Measurements from ENCODE around the gene ENSA.
A peak's percentile ranks its signal among the peaks of the same experiment; 100 is the strongest.
"Not testable (repeated sequence)": the region's sequence is repeated elsewhere in the genome, so short reads cannot be mapped to it uniquely, and the experiment has no call there.

The ENSA gene

GRCh38 chr1:150579945-150580642 is 49.3 kb downstream of the ENSA start:
- DNase-seq: no peak

- peak; percentile 96 for DNase-seq
Measured at GRCh38 chr1:150579110-150579944, 50.1 kb downstream of the ENSA start, which contains the start of gene MCL1. Gene MCL1, minus strand, starts transcription at chr1:150579610. Its CDS starts 80 bp downstream, at chr1:150579530.

DNA sequence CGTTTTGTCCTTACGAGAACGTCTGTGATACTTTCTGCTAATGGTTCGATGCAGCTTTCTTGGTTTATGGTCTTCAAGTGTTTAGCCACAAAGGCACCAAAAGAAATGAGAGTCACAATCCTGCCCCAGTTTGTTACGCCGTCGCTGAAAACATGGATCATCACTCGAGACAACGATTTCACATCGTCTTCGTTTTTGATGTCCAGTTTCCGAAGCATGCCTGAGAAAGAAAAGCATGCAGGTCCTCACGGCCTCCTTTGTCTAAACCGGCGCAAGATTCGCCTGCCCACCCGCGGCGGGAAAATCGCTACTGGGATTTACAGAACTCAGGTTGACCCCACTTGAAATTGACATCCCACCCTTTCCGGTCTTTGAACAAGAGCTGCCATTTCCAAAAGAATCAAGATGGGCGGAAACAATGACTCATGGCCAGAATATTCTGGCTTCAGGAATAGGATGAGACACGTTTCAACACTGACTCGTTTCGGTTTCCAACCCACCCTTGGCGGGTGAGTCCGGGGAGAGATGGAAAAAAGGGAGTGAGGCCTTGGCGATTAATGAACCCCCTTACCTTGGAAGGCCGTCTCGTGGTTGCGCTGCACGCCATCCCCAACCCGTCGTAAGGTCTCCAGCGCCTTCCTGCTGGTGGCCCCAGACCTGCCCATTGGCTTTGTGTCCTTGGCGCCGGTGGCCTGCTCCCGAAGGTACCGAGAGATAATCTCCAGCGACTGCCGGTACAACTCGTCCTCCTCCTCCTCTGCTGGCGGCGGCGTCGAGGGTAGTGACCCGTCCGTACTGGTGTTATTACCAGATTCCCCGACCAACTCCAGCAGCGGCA is 50.9 kb downstream of the ENSA start:
- DNase-seq: no peak

DNA sequence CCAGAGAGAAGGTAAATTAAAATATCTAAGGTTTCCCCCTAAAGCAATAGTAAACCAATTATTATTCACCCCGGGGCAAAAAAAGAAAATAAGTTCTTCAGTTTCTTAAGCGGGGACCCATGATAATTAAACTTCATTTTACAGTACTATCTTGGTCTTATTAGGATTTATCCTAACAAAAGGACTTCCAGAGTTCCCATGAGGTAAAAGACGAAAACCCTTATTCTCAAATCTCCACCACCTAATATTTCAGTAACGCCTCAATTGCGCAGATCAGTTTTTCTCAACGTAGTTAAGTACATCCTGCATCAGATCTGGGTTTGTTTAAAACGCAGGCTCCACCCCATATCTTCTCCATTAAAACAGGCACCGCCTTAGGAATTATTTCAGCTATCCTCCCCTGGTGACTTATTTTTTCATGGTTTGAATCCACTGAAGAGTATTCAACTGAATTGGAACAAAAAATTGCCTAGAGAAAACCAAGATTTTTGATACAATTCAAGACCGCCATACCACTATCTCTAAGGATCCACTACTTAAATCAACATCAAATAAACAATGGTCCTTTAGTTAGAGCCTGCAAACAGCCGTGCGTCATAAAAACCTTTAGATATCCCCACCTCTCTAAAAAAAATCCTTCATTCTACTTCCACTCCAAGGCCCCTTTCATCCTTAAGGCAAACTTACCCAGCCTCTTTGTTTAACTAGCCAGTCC is 51.7 kb downstream of the ENSA start:
- no peak for DNase-seq

DNA sequence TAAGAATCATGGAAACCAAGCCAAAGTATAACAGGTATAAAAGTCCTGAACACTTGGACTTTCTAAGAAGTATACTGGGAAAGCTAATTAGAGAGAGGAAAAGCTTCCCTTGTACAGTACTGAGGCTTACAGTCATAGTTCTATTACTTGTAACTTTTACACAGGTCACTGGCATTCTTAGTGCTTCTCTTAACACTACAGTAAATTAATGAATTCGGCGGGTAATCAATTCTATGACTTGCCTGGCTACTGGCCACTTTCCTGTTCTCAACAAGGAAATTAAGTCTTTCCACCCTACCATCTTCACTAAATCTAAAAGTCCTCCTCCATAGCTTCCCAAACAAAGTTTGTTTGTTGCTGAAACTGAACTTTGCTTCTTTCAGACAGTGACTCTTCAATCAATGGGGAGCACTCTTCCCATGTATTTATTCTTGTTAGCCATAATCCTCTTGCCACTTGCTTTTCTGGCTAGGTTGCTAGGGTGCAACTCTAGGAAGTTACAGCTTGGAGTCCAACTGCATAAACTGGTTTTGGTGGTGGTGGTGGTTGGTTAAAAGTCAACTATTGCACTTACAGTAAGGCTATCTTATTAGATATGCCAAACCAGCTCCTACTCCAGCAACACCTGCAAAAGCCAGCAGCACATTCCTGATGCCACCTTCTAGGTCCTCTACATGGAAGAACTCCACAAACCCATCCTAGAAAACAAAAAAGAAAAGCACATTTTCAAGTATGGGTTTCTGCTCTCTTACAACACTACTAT is 52.4 kb downstream of the ENSA start:
- DNase-seq: no peak

- DNase-seq: no peak
Measured at GRCh38 chr1:150576367-150576711, 53.1 kb downstream of the ENSA start.

DNA sequence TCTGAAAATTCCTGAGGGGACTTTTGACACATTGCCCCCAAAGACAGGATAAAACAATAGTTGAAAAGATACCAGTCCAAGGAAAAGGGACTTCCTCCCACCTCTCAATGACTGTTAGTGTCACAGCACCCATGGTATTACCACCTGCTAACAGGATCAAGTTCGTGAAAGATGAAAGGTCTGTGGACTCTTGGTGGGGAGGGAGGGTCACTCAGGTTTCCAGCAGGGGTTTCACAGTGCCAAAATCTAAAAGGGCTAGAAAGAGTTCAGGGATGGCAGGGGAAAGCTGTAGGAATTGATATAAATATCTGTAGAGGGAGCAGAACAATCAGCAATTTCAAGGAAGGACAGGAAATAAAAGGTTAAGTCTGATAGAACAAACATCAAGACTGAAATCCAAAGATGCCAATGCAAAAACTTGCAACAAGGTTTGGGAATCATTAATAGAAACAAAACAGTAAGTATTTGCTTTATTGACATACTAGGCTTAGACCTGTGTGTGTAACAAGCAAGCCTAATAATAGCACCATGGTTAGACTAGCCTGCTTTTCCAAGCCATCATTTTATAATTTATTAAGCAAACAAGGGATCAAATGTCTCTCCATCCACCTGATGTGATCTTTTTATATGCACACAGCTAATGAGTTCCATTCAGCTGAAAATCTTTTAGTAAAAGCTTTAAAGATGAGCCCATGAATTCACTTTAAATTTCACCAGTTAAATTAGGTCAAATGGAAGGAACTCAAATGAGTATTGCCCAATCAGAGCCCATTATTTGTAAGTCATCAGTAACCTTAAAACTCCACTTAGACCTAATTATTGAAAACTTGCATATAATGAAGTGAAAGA is 53.7 kb downstream of the ENSA start:
- no peak for DNase-seq

DNA sequence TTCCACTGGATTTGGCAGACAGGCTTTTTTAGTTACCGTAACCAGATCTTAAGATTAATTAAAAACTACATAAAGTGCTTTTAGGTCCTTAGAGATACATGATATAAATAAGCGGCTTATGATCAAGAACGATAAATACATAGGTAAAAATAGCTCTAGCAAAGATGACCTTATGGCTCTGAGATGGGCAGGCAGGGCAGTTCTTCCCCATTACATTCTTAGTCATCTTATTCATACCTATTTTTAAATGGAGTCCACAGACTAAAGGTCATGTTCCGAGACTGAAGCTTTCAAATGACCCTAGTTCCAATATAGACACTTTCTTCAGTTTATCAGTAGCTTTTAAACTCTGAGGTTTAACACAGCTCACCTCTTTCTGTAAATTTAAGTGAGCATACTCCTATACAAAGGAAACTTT is 54.3 kb downstream of the ENSA start:
- DNase-seq: no peak

GRCh38 chr1:150574260-150575071 is 54.9 kb downstream of the ENSA start:
- DNase-seq: no peak

- not testable (repeated sequence) for DNase-seq
Measured at GRCh38 chr1:150573648-150574071, 55.8 kb downstream of the ENSA start.

GRCh38 chr1:150572918-150573647 is 56.3 kb downstream of the ENSA start:
- DNase-seq: no peak
